Trophoblast cell (in vitro differentiated cells and primary cell): ENCODE results near the gene SOCS6. TPM values are rescaled to one million over a fixed set of nuclear protein-coding genes. Genes with fewer than 3 reads are reported as not detected.
A peak's percentile ranks its signal among the peaks of the same experiment; 100 is the strongest.

ENCODE experiments used
- DNase-seq, 2 donors: peaks; one replicate each; pipeline ENCODE4 v3.0.0-alpha.2; 2016
- H2AFZ ChIP-seq: 2 replicates; pipeline ENCODE4 v1.6.1; 2013; ENCODE audit warnings: low read length, moderate library complexity, mild to moderate bottlenecking; ENCODE audit not compliant: insufficient read depth, poor library complexity
- H2AK5ac ChIP-seq: 2 replicates; pipeline ENCODE4 v1.6.1; 2013; ENCODE audit warnings: mild to moderate bottlenecking, low read length
- H2BK120ac ChIP-seq: 2 replicates; pipeline ENCODE4 v1.6.1; 2013; ENCODE audit warnings: low read length, mild to moderate bottlenecking, moderate library complexity; ENCODE audit not compliant: insufficient read depth, poor library complexity
- H2BK12ac ChIP-seq: 2 replicates; pipeline ENCODE4 v1.6.1; 2013; ENCODE audit warnings: mild to moderate bottlenecking, low read length, moderate library complexity
- H2BK5ac ChIP-seq: 2 replicates; pipeline ENCODE4 v1.6.1; 2013; ENCODE audit warnings: low read length, low read depth, moderate library complexity, mild to moderate bottlenecking; ENCODE audit not compliant: poor library complexity
- H3K14ac ChIP-seq: 2 replicates; pipeline ENCODE4 v1.6.1; 2013; ENCODE audit warnings: mild to moderate bottlenecking, low read length
- H3K18ac ChIP-seq: 2 replicates; pipeline ENCODE4 v1.6.1; 2013; ENCODE audit warnings: mild to moderate bottlenecking, low read length
- H3K23ac ChIP-seq: 2 replicates; pipeline ENCODE4 v1.6.1; 2013; ENCODE audit warnings: low read length
- H3K27ac ChIP-seq: 2 replicates; pipeline ENCODE4 v1.5.1; 2013; ENCODE audit warnings: low read depth, mild to moderate bottlenecking, inconsistent platforms, low read length, moderate library complexity
- H3K27me3 ChIP-seq: 2 replicates; pipeline ENCODE4 v1.6.1; 2013; ENCODE audit warnings: inconsistent platforms, mild to moderate bottlenecking, low read length, moderate library complexity; ENCODE audit not compliant: insufficient read depth
- H3K36me3 ChIP-seq, 2 experiments: 1 replicate in 1 of 2; 2 replicates in 1 of 2; pipeline ENCODE4 v1.6.1; 2013; ENCODE audit warnings: low read length in 2 of 2, mild to moderate bottlenecking in 2 of 2, moderate library complexity in 1 of 2; ENCODE audit not compliant: insufficient read depth in 2 of 2, control insufficient read depth in 1 of 2
- H3K4ac ChIP-seq: 2 replicates; pipeline ENCODE4 v1.6.1; 2013; ENCODE audit warnings: low read depth, mild to moderate bottlenecking, low read length, moderate library complexity
- H3K4me1 ChIP-seq, 2 experiments: 1 replicate in 1 of 2; 2 replicates in 1 of 2; pipeline ENCODE4 v1.6.1; 2013; ENCODE audit warnings: low read length in 2 of 2, mild to moderate bottlenecking in 2 of 2, moderate library complexity in 1 of 2; ENCODE audit not compliant: insufficient read depth in 2 of 2, control insufficient read depth in 1 of 2
- H3K4me2 ChIP-seq: 2 replicates; pipeline ENCODE4 v1.6.1; 2013; ENCODE audit warnings: inconsistent platforms, mild to moderate bottlenecking, low read length, moderate library complexity
- H3K4me3 ChIP-seq: 2 replicates; pipeline ENCODE4 v1.5.1; 2013; ENCODE audit warnings: mild to moderate bottlenecking, low read depth, low read length, inconsistent platforms
- H3K79me1 ChIP-seq: one replicate; pipeline ENCODE4 v1.6.1; 2013; ENCODE audit warnings: low read length
- H3K79me2 ChIP-seq: 2 replicates; pipeline ENCODE4 v1.6.1; 2013; ENCODE audit warnings: low read length, mild to moderate bottlenecking; ENCODE audit not compliant: control insufficient read depth, insufficient read depth, poor library complexity
- H3K9ac ChIP-seq: 2 replicates; pipeline ENCODE4 v1.6.1; 2013; ENCODE audit warnings: mild to moderate bottlenecking, low read length
- H3K9me3 ChIP-seq: 2 replicates; pipeline ENCODE4 v1.6.1; 2013; ENCODE audit warnings: low read depth, mild to moderate bottlenecking, control low read depth, inconsistent platforms, low read length; ENCODE audit not compliant: insufficient read depth
- H4K12ac ChIP-seq: 2 replicates; pipeline ENCODE4 v1.6.1; 2013; ENCODE audit warnings: low read depth, mild to moderate bottlenecking, low read length, moderate library complexity
- H4K8ac ChIP-seq: 2 replicates; pipeline ENCODE4 v1.6.1; 2013; ENCODE audit warnings: low read depth, mild to moderate bottlenecking, low read length, moderate library complexity
- H4K91ac ChIP-seq: one replicate; pipeline ENCODE4 v1.6.1; 2013; ENCODE audit warnings: low read depth, mild to moderate bottlenecking, low read length, moderate library complexity
- WGBS: extraction: QIAGEN DNeasy Blood & Tissue Kit; methylation state at CpG from one replicate; pipeline ENCODE4 v1.1.7; 2013; ENCODE audit warnings: missing lambda C conversion rate; ENCODE audit not compliant: insufficient read length, insufficient coverage; ENCODE audit errors: extremely low coverage; 5-methylcytosine and 5-hydroxymethylcytosine counted together
- polyA plus RNA-seq: library from polyadenylated mRNA; stranded (reverse); fragments of 200-250 nt; gene quantifications from 2 replicates; pipeline ENCODE4 v1.2.3, GENCODE V29; 2013

Gene SOCS6, protein sequence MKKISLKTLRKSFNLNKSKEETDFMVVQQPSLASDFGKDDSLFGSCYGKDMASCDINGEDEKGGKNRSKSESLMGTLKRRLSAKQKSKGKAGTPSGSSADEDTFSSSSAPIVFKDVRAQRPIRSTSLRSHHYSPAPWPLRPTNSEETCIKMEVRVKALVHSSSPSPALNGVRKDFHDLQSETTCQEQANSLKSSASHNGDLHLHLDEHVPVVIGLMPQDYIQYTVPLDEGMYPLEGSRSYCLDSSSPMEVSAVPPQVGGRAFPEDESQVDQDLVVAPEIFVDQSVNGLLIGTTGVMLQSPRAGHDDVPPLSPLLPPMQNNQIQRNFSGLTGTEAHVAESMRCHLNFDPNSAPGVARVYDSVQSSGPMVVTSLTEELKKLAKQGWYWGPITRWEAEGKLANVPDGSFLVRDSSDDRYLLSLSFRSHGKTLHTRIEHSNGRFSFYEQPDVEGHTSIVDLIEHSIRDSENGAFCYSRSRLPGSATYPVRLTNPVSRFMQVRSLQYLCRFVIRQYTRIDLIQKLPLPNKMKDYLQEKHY
- 49.6 and 49.7 TPM in 2 replicates for polyA plus RNA-seq

DNA sequence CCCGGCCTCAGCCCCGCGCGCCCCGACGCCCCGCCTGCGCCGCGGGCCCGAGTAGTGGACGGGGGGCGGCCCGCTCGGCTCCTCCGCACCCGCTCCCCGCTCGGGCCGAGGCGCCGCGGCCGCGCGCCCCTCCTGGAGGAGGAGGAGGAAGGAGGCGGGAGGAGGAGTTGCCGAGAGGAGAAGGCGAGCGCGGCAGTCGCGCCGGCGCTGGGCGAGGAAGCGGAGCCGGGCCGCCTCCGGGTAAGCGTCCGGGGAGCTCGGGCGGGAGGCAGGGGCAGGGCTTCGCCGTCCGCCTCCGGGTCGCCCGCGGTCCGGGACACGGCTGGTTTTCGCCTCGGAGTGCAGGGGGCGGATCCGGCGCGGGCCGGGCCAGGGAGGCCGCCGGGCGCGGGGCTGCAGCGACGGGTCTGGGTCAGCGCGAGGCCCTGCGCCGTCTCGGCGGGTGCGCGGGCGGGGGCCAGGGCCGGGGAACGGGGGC lies at the start of gene SOCS6:
Gene SOCS6, plus strand, starts transcription at position 195 of the 478 bp plus-strand sequence. CDS start 35,624 bp downstream, outside the sequence.
- peak within 1 kb of the TSS; percentile 97 for H4K8ac ChIP-seq
- WGBS: no CpG with 5 or more reads among the region's 77 CpGs
- peak within 1 kb of the TSS; percentile 99 for H3K18ac ChIP-seq

DNA sequence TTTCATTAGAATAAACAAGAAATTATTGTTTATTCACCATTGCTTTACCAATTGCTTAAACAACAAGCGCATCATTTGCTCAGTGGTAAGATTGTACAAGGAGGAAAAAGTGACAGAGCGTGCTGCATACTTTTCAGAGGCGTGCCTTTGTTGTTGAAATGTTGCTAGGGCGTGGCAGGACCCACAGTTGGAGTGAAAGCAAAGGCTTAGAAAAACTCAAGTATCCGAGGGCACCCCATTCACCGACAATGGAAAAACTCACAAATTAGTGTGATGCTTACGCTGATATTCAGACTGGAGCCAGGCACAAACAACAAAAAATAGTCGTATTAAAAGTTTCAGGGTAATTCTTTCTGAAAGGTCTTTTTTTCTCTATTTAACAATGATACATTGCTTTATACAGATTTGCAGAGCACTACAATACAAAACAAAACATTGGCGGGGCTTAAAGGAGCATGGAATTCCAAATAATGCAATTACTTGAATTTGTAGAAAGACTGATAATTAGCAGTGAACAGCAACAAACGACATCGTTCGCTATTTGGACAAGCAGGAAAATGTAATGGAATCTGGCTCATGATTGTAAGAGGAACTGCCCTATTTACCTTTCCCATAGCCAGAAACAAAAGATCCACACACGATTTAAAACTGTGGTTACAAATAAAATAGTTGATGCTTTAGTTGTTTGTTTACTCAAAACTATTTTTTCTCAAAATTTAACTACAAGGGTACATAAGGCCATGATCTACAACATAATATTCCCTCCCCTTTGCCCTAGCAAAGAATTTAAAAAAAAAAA lies 45.5 kb upstream of the SOCS6 start:
- H3K4me3 ChIP-seq: no peak overlapping the region
- H3K23ac ChIP-seq: no peak overlapping the region
- H3K27me3 ChIP-seq: no peaks in the 10 kb centered on the region
- no peak overlapping the region for H3K18ac ChIP-seq
- no peak overlapping the region for H3K14ac ChIP-seq
- H3K4me1 ChIP-seq: no peaks in the 10 kb centered on the region
- H3K27ac ChIP-seq: no peak overlapping the region
- no peak overlapping the region for H3K4me2 ChIP-seq
- no CpG with 5 or more reads among the region's 13 CpGs for WGBS
- peak overlapping the region; percentile 16 for H4K8ac ChIP-seq
- no peak overlapping the region for H4K12ac ChIP-seq
- H3K36me3 ChIP-seq: no peaks in the 10 kb centered on the region
- H2BK12ac ChIP-seq: peak overlapping the region; percentile 24
- H4K91ac ChIP-seq: no peak overlapping the region
- H2AFZ ChIP-seq: no peak overlapping the region
- H3K9ac ChIP-seq: no peak overlapping the region
- no peaks in the 10 kb centered on the region for H3K79me1 ChIP-seq
- DNase-seq: peak; percentile 26 to 73
- H3K4ac ChIP-seq: no peak overlapping the region
- no peaks in the 10 kb centered on the region for H3K79me2 ChIP-seq
- no peak overlapping the region for H2AK5ac ChIP-seq
- H2BK5ac ChIP-seq: no peak overlapping the region
- H3K9me3 ChIP-seq: no peaks in the 10 kb centered on the region
- no peak overlapping the region for H2BK120ac ChIP-seq

More for the DNA sequence above, at the start of gene SOCS6:
- Histone ChIP-seq H2BK5ac (peak within 1 kb of the TSS; percentile 99), H3K9ac (peak within 1 kb of the TSS; percentile 99), H2BK120ac (peak within 1 kb of the TSS; percentile 94), H3K79me2 (peaks cover 33% of the 10 kb centered on the region), H2AFZ (peak within 1 kb of the TSS; percentile 90), H3K36me3 (peaks cover 0 to 3% of the 10 kb centered on the region in 2 experiments), H3K27me3 (no peaks in the 10 kb centered on the region), H4K91ac (peak within 1 kb of the TSS; percentile 99), H4K12ac (peak within 1 kb of the TSS; percentile 85), H3K23ac (no peak within 1 kb of the TSS), H3K4ac (peak within 1 kb of the TSS; percentile 87), H3K79me1 (peaks cover 14% of the 10 kb centered on the region), H2BK12ac (peak within 1 kb of the TSS; percentile 27), H2AK5ac (peak within 1 kb of the TSS; percentile 81), H3K4me2 (peak within 1 kb of the TSS; percentile 93), H3K4me1 (peaks cover 7 to 13% of the 10 kb centered on the region in 2 experiments), H3K14ac (peak within 1 kb of the TSS; percentile 100), H3K9me3 (no peaks in the 10 kb centered on the region), H3K4me3 (peak within 1 kb of the TSS; percentile 83), H3K27ac (peak within 1 kb of the TSS; percentile 94)
- peak; percentile 43 to 77 for DNase-seq

DNA sequence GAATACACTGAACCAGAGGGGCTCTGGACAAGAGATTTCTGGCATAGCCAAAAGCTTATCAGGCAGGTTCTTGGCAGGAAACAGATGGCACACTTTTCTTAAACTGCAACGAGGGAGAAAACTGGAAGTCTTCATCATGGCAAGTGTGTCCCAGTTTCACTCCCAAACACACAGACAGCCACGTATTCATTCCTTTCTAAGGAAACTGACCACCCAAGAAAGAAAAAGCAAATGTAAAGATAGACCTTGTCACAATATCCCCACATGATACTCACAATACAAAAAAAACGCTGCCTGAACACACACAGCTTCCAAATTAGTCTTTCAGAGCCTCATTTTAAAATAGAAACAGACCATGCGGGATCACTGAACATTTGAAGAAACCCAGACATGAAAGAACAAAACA lies 42.8 kb upstream of the SOCS6 start:
- Histone ChIP-seq H3K36me3 (no peaks in the 10 kb centered on the region), H3K27me3 (no peaks in the 10 kb centered on the region), H3K4ac (no peak overlapping the region), H2BK5ac (no peak overlapping the region), H3K9ac (no peak overlapping the region), H3K27ac (no peak overlapping the region), H3K4me1 (no peaks in the 10 kb centered on the region), H3K23ac (no peak overlapping the region), H3K4me2 (no peak overlapping the region), H2AFZ (no peak overlapping the region), H2BK12ac (no peak overlapping the region), H3K79me2 (no peaks in the 10 kb centered on the region), H2AK5ac (no peak overlapping the region), H2BK120ac (no peak overlapping the region), H4K8ac (no peak overlapping the region), H4K12ac (no peak overlapping the region), H3K14ac (no peak overlapping the region), H3K79me1 (no peaks in the 10 kb centered on the region), H3K18ac (no peak overlapping the region), H3K4me3 (no peak overlapping the region), H4K91ac (no peak overlapping the region), H3K9me3 (no peaks in the 10 kb centered on the region)
- WGBS: no CpG with 5 or more reads among the region's 4 CpGs
- DNase-seq: no peak

DNA sequence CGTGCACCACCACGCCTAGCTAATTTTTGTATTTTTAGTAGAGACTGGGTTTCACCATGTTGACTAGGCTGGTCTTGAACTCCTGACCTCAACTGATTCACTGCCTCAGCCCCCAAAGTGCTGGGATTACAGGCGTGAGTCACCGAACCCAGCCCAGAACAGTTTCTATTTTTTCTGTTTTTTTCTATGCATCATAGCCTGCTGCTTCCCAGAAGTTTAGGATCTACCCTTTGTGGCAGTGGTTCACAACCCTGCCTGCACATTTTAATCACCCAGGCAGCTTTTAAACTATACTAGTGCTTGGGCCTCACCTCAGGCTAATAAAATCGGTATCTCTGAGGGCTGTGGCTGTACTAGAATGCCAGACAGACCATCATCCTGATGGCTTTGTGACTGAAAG lies 39.7 kb upstream of the SOCS6 start:
- H3K9me3 ChIP-seq: no peaks in the 10 kb centered on the region
- no peaks in the 10 kb centered on the region for H3K4me1 ChIP-seq
- no peak overlapping the region for H2AK5ac ChIP-seq
- no peaks in the 10 kb centered on the region for H3K79me2 ChIP-seq
- H3K4me2 ChIP-seq: no peak overlapping the region
- H4K12ac ChIP-seq: no peak overlapping the region
- DNase-seq: peak in 1 of 2 donors; percentile 10
- H3K27ac ChIP-seq: no peak overlapping the region
- no CpG with 5 or more reads among the region's 5 CpGs for WGBS
- no peak overlapping the region for H2BK5ac ChIP-seq
- no peak overlapping the region for H3K9ac ChIP-seq
- no peak overlapping the region for H4K91ac ChIP-seq
- peak overlapping the region; percentile 19 for H4K8ac ChIP-seq
- H2AFZ ChIP-seq: no peak overlapping the region
- no peak overlapping the region for H3K14ac ChIP-seq
- H3K23ac ChIP-seq: no peak overlapping the region
- no peak overlapping the region for H3K4ac ChIP-seq
- H2BK12ac ChIP-seq: no peak overlapping the region
- H3K4me3 ChIP-seq: no peak overlapping the region
- no peak overlapping the region for H3K18ac ChIP-seq
- no peaks in the 10 kb centered on the region for H3K27me3 ChIP-seq
- no peaks in the 10 kb centered on the region for H3K79me1 ChIP-seq
- no peak overlapping the region for H2BK120ac ChIP-seq
- H3K36me3 ChIP-seq: no peaks in the 10 kb centered on the region
